HEK293T (cell line): ENCODE results near the gene PFKM.
"Not testable (repeated sequence)": the region's sequence is repeated elsewhere in the genome, so short reads cannot be mapped to it uniquely, and the experiment has no call there.

Experiments
- CTCF ChIA-PET: fragments of 350-600 bp; formaldehyde crosslinking; extraction: SDS; loops from one replicate; lab custom pipeline; 2021; ENCODE audit warnings: antibody characterized with exemption, inconsistent platforms; lab: Yijun Ruan, JAX
- POLR2A ChIA-PET: fragments of 350-600 bp; formaldehyde crosslinking; extraction: SDS; loops from one replicate; lab custom pipeline; 2020; ENCODE audit warnings: antibody characterized with exemption, inconsistent platforms; lab: Yijun Ruan, JAX
- DNase-seq: peaks from one replicate; pipeline ENCODE4 v3.0.0; 2012; ENCODE audit warnings: mixed read lengths; ENCODE audit errors: extremely low spot score
- ARNT ChIP-seq: fragments of 450-650 bp; IDR thresholded peaks from 2 replicates; pipeline ENCODE4 v1.6.1; 2017; ENCODE audit warnings: mild to moderate bottlenecking
- BHLHE40 ChIP-seq: fragments of 450-650 bp; IDR thresholded peaks from 2 replicates; pipeline ENCODE4 v1.6.1; 2016; ENCODE audit warnings: mild to moderate bottlenecking, moderate library complexity, borderline replicate concordance
- CTBP1 ChIP-seq: fragments of 450-650 bp; IDR thresholded peaks from 2 replicates; pipeline ENCODE4 v1.6.1; 2016; ENCODE audit warnings: borderline replicate concordance
- ELF4 ChIP-seq: fragments of 450-650 bp; IDR thresholded peaks from 2 replicates; pipeline ENCODE4 v1.6.1; 2017; ENCODE audit warnings: antibody characterized with exemption
- FOXA1 ChIP-seq: fragments of 450-650 bp; IDR thresholded peaks from 2 replicates; pipeline ENCODE4 v1.6.1; 2016; ENCODE audit warnings: mild to moderate bottlenecking
- FOXK2 ChIP-seq: fragments of 450-650 bp; IDR thresholded peaks from 2 replicates; pipeline ENCODE4 v1.6.1; 2016; ENCODE audit warnings: mild to moderate bottlenecking
- FOXM1 ChIP-seq: fragments of 450-650 bp; IDR thresholded peaks from 2 replicates; pipeline ENCODE4 v1.6.1; 2017; ENCODE audit warnings: mild to moderate bottlenecking, borderline replicate concordance
- HDGF ChIP-seq: fragments of 450-650 bp; IDR thresholded peaks from 2 replicates; pipeline ENCODE4 v1.6.1; 2017; ENCODE audit warnings: antibody characterized with exemption, borderline replicate concordance
- L3MBTL2 ChIP-seq: fragments of 450-650 bp; conservative IDR thresholded peaks from 2 replicates; pipeline ENCODE4 v1.6.1; 2016; ENCODE audit warnings: mild to moderate bottlenecking
- LEF1 ChIP-seq: fragments of 450-650 bp; IDR thresholded peaks from 2 replicates; pipeline ENCODE4 v1.6.1; 2017; ENCODE audit warnings: mild to moderate bottlenecking, borderline replicate concordance
- NFRKB ChIP-seq: fragments of 450-650 bp; IDR thresholded peaks from 2 replicates; pipeline ENCODE4 v1.6.1; 2016; ENCODE audit warnings: mild to moderate bottlenecking, moderate library complexity
- SP1 ChIP-seq: fragments of 450-650 bp; IDR thresholded peaks from 2 replicates; pipeline ENCODE4 v1.6.1; 2017
- SUZ12 ChIP-seq: fragments of 450-650 bp; IDR thresholded peaks from 2 replicates; pipeline ENCODE4 v1.6.1; 2016; ENCODE audit warnings: mild to moderate bottlenecking
- TARDBP ChIP-seq: fragments of 450-650 bp; IDR thresholded peaks from 2 replicates; pipeline ENCODE4 v1.6.1; 2016
- ZNF384 ChIP-seq: fragments of 450-650 bp; IDR thresholded peaks from 2 replicates; pipeline ENCODE4 v1.6.1; 2016
- TF ChIP-seq, protein P1 (sequence below): fragments of 450-650 bp; IDR thresholded peaks from 2 replicates; pipeline ENCODE4 v1.6.1; 2016

The PFKM gene

DNA sequence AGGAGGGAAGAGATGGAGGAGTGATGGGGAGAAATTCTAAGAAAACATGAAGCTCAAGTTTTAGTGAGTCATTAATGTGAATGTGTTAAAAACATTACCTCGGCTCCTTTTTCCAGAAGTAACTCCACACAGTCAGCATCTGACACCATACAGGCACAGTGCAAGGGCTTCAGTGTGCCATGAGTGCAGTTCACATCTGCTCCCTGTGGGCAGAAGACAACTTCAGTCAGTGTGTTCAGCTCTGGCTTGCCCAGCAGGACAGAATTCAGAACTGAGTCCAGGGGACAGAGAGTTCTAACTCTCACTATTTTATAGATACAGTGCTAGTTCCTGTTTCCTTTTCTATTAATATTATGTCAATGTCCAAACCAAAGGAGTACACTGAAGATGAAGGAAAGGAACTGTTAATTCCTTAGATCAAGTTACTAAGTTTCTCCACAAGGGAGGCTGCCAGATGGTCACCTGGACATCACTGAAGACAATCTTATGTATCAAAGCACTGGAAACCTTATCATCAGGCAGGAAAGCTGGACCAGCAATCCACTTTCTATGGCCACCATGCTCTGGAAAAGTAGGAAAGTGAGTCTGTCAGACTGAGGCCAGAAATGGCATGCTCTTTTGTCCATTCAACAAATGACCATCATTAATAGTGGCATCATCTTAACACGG lies 32.1 kb downstream of the PFKM start:
- POLR2A ChIA-PET, result interaction anchor here (1.6 kb wide), 1 partner anchor 31 kb away, joined by 5 read pairs; the partner anchor contains the start of gene PFKM
- CTCF ChIA-PET, result interaction anchor here (0.7 kb wide), 1 partner anchor 471 kb away, joined by 3 read pairs; no protein-coding TSS in a partner anchor
- DNase-seq, result no peak
- no peak for TF ChIP-seq ZNF384
- TF ChIP-seq ARNT, result no peak

DNA sequence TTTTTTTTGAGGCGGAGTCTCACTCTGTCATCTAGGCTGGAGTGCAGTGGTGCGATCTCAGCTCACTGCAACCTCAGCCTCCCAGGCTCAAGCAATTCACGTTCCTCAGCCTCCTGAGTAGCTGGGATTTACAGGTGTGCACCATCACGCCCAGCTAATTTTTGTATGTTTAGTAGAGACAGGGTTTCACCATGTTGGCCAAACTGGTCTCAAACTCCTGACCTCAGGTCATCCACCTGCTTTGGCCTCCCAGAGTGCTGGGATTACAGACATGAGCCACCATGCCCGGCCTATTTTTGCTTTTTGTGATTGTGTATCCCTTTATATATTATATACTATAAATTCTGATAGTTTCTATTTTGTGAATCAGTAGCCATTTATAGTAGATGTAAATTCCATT lies 36.6 kb downstream of the PFKM start:
- CTCF ChIA-PET, DNase-seq: not testable (repeated sequence)
- POLR2A ChIA-PET, result interaction anchor here (1.9 kb wide), 1 partner anchor 8 kb away, joined by 10 read pairs; no protein-coding TSS in a partner anchor

DNA sequence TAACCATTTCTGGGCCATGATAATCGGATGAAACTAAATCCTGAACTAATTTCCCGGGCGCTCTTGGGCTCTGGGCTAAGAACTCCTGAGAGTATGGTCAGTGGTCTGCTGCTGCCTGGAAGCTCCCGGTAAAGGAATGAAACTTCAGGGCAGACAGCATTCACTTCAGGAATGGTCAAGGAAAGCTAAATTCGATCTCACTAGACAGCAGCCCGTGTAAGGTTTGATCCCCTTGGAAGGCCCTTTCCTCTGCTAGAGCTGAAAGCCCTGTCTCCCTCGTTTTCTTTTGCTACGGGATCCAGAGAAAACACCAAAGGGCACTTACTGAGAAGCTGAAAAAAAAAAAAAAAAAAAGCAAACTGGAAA lies 37.5 kb downstream of the PFKM start:
- DNase-seq, result no peak
- ChIA-PET CTCF (interaction anchor here (1.6 kb wide), 1 partner anchor 10 kb away, joined by 3 read pairs; no protein-coding TSS in a partner anchor), POLR2A (interaction anchor here (1.6 to 2.7 kb wide), 5 partner anchors 9 to 51 kb away, joined by 8 to 26 read pairs (median 13); partner anchors contain the start of genes CCDC184, PFKM and SENP1)
- TF ChIP-seq L3MBTL2, result no peak
- 0 out of 2 replicates have a peak, but pooled peaks have one; percentile 26 for TF ChIP-seq ZNF384

DNA sequence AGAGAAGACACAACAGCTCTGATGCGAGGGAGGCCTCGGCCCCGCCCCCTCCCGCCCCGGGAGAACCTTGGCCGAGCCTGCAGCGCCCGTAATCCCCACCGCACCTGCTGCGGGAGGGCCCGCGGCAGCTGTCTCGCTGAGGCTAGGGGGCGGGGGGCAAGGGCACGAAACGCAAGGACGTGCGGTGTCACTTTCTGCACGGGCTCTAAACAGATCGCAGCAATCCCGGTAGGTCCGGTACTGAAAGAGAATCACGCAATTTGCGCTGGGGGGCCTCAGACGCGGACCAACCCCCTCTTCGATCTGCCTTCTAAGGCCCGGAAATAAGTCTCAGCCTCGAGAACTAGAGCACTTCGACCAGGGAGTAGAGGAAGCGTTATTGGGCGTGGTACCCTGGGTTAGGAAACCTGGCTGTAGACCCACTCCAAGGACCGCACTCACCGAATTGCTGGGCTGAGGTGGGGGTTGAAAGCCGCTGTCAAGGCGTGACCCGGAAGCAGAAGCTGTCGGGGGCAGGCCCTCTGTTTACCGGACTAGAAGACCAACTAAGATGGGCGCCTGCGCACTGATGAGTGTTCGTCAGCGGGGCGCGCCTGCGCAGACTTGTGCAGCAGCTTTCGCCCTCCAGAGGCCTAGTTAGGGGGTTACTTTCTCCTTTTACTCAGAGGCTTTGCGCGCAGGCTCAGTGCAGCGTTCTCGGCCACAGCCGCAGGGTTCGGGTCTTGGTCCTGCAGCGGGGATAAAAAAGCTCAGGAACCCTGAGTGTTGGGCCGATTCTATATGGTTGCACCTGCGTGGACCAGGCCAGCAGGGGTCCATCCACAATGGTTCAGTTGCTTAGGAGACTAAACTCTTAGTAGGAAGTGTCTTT lies 38.1 kb downstream of the PFKM start, which contains the start of gene ASB8:
TSS of gene ASB8 (minus strand) at position 498 of the 871 bp plus-strand sequence. CDS start 4,019 bp downstream, outside the sequence.
- ChIA-PET CTCF (interaction anchor here (0.6 to 1.6 kb wide), 3 partner anchors 11 to 73 kb away, joined by 3 to 9 read pairs (median 3); no protein-coding TSS in a partner anchor), POLR2A (interaction anchor here (0.7 to 2.7 kb wide), 20 partner anchors 9 to 1888 kb away, joined by 3 to 26 read pairs (median 5); partner anchors contain the start of genes CCDC184, PFKM, SENP1 and SLC38A1)
- DNase-seq, result peak; percentile 99
- TF ChIP-seq NFRKB (no peak), BHLHE40 (no peak), SP1 (no peak), CTBP1 (no peak), FOXK2 (no peak), SUZ12 (no peak), LEF1 (no peak), TARDBP (no peak), ZNF384 (no peak), ELF4 (0 out of 2 replicates have a peak, but pooled peaks have one; percentile 5), ARNT (no peak), FOXM1 (peak; percentile 33; the same call in 1 of the 2 replicates), HDGF (no peak)
- TF ChIP-seq, protein P1, sequence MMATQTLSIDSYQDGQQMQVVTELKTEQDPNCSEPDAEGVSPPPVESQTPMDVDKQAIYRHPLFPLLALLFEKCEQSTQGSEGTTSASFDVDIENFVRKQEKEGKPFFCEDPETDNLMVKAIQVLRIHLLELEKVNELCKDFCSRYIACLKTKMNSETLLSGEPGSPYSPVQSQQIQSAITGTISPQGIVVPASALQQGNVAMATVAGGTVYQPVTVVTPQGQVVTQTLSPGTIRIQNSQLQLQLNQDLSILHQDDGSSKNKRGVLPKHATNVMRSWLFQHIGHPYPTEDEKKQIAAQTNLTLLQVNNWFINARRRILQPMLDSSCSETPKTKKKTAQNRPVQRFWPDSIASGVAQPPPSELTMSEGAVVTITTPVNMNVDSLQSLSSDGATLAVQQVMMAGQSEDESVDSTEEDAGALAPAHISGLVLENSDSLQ, result peak; percentile 47; the same call in 1 of the 2 replicates

DNA sequence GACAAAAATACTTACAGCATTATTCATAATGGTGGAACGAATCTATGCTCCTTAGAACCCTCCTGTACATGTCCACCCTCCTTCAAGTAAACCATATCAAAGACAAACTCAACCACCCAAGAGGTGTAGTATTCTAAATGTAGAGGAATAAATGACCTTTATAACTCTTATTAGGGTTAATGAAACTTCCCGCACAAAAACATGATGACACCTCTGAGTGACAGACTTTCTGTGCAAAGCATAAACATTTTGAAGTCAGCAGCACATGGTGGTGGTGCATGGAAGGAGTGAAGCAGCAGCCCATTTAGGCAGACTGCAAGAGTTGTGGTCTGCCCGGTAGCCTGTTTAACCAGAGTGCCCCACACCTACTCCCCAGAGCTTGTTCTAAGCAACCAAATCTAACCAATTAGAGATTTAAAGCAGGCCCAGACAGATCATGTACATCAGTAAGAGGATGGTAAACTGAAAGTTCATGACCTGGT lies 38.8 kb downstream of the PFKM start:
- ChIA-PET CTCF (interaction anchor here (0.6 to 1.6 kb wide), 3 partner anchors 12 to 74 kb away, joined by 3 to 9 read pairs (median 3); no protein-coding TSS in a partner anchor), POLR2A (interaction anchor here (0.8 to 2.7 kb wide), 16 partner anchors 10 to 1889 kb away, joined by 3 to 26 read pairs (median 6); partner anchors contain the start of genes CCDC184, PFKM, SENP1 and SLC38A1)
- no peak for DNase-seq
- no peak for TF ChIP-seq HDGF
- TF ChIP-seq L3MBTL2, result peak; percentile 57

DNA sequence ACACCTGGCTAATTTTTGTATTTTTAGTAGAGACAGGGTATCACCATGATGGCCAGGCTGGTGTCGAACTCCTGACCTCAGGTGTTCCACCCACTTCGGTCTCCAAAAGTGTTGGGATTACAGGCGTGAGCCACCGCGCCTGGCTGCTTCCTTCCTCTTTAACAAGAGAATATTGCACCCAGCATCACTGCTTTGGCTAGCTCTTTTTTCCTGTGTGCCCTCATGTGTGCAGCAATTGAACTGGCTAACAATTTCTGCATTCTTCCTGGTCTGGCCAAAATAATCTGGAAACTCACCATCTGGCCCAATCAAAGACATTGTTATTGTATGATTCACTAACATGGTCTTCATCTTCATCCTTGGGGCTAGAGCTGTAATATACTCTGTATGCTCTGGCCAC lies 40.9 kb downstream of the PFKM start:
- DNase-seq, result no peak
- TF ChIP-seq ZNF384 (no peak), FOXK2 (no peak), L3MBTL2 (no peak), CTBP1 (no peak)
- ChIA-PET CTCF (interaction anchor here (0.8 kb wide), 1 partner anchor 197 kb away, joined by 4 read pairs; the partner anchor contains the start of gene TMEM106C), POLR2A (no interaction called here)

DNA sequence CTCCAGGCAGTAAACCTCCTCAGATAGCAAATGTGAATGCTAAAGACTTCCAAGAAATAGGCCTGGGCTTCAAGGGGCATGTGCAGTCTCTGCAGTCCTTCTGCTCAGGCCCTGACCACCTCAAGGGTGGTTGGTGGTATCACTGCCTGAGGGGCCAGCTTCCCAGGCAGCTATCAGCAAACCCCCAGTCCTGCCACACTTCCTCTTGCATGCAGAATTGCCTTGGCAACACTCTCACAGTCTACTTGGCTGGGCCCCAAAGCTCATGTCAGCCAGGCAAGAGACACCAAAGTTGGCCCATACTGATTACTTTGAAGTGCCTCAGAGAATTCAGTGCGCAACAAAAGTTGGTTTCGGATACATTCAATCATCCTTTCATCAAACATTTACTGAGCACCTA lies 41.6 kb downstream of the PFKM start:
- DNase-seq, result no peak
- TF ChIP-seq CTBP1 (no peak), ELF4 (no peak), SUZ12 (no peak), ZNF384 (no peak), FOXA1 (no peak)
- TF ChIP-seq, protein P1, result no peak
- POLR2A ChIA-PET, result no interaction called here
- CTCF ChIA-PET, result no interaction called here
